ENCODE results near the gene CREM.

The CREM gene

DNA sequence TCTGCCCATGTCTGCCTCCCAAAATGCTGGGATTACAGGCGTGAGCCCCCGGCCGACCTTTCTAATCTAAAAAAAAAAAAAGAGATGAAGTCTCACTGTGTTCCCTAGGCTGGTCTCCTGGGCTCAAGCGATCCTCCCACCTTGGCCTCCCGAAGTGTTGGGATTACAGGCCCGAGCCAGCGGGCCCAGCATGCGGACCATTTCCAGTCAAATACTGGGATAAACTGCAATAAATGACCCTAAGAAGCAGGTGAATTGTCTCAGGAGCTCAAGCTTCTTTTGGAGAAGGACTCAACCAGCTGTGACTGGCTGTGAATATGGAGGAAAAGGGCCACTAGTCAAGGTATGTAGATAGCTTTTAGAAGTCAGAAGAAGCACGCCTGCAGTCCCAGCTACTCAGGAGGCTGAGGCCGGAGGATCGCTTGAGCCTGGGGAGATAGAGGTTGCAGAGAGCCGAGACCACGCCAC lies 550 bp upstream of the CREM start:
- TF ChIP-seq, protein P1, sequence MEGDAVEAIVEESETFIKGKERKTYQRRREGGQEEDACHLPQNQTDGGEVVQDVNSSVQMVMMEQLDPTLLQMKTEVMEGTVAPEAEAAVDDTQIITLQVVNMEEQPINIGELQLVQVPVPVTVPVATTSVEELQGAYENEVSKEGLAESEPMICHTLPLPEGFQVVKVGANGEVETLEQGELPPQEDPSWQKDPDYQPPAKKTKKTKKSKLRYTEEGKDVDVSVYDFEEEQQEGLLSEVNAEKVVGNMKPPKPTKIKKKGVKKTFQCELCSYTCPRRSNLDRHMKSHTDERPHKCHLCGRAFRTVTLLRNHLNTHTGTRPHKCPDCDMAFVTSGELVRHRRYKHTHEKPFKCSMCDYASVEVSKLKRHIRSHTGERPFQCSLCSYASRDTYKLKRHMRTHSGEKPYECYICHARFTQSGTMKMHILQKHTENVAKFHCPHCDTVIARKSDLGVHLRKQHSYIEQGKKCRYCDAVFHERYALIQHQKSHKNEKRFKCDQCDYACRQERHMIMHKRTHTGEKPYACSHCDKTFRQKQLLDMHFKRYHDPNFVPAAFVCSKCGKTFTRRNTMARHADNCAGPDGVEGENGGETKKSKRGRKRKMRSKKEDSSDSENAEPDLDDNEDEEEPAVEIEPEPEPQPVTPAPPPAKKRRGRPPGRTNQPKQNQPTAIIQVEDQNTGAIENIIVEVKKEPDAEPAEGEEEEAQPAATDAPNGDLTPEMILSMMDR (IDR thresholded peaks at IDR 0.05; ENCODE audit: low read depth, low read length): no peak
- no peak for TF ChIP-seq EZH2phosphoT487 (IDR thresholded peaks at IDR 0.05; ENCODE audit: low read depth)
- no peaks in the 10 kb centered on the region for H3K27me3 ChIP-seq (ENCODE audit: low read depth, low read length)
- H3K4me1 ChIP-seq (ENCODE audit: low read length): peaks cover 23% of the 10 kb centered on the region
- peak overlapping the region; percentile 89 for H3K4me3 ChIP-seq (ENCODE audit: low read length)
- H3K36me3 ChIP-seq (replicated peaks; ENCODE audit: low read depth, low read length): peaks cover 3% of the 10 kb centered on the region
- H3K27ac ChIP-seq (ENCODE audit: low read length): peak overlapping the region; percentile 55
- H4K20me1 ChIP-seq (ENCODE audit: insufficient read depth, low read length): no peaks in the 10 kb centered on the region
- H3K4me2 ChIP-seq (ENCODE audit: low read length): peak overlapping the region; percentile 72
- H3K79me2 ChIP-seq (ENCODE audit: low read length): peaks cover 20% of the 10 kb centered on the region
- peak overlapping the region; percentile 77 for H3K9ac ChIP-seq (ENCODE audit: low read length)
- H3K9me3 ChIP-seq (ENCODE audit: insufficient read depth, low read length): no peaks in the 10 kb centered on the region
- H2AFZ ChIP-seq (ENCODE audit: low read depth, low read length): peak overlapping the region; percentile 52; the same call in 1 of the 2 replicates

DNA sequence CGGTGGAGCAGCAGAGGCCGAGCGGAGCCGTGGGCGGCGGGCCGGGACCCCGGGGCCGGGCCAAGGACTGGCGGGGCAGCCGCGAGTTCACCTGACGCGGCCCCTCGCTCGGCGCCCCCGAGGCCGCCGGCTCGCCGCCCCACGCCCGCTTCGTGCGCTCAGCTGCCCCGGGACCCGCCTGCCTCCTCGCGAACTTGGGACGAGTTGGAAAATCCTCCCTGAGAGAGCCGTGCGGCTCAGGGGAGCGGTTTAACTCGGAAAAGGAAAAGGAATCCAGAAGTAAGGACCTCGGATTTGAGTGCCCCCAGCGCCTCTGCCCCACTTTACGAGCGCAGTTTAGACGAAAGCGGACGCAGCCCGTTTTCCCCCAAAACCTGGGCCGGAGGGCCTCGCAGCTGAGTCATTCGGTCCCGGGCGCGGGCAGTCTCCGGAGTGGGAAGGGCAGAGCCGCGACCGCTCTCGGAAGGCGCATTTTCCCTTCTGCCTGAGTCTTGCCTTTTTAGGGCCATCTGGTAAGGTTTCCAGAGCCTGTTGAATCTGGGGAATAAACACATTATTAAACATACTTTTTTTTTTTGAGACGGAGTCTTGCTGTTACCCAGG lies 744 bp downstream of the CREM start:
- peak overlapping the region; percentile 85 for H3K4me2 ChIP-seq (ENCODE audit: low read length)
- H3K27me3 ChIP-seq (ENCODE audit: low read depth, low read length): no peaks in the 10 kb centered on the region
- no peak for TF ChIP-seq EZH2phosphoT487 (IDR thresholded peaks at IDR 0.05; ENCODE audit: low read depth)
- TF ChIP-seq, protein P1 (IDR thresholded peaks at IDR 0.05; ENCODE audit: low read depth, low read length): no peak
- H4K20me1 ChIP-seq (ENCODE audit: insufficient read depth, low read length): no peaks in the 10 kb centered on the region
- peak overlapping the region; percentile 94 for H3K27ac ChIP-seq (ENCODE audit: low read length)
- no peak overlapping the region for H2AFZ ChIP-seq (ENCODE audit: low read depth, low read length)
- H3K36me3 ChIP-seq (replicated peaks; ENCODE audit: low read depth, low read length): peaks cover 3% of the 10 kb centered on the region
- peak overlapping the region; percentile 95 for H3K4me3 ChIP-seq (ENCODE audit: low read length)
- peaks cover 24% of the 10 kb centered on the region for H3K79me2 ChIP-seq (ENCODE audit: low read length)
- no peaks in the 10 kb centered on the region for H3K9me3 ChIP-seq (ENCODE audit: insufficient read depth, low read length)
- peak overlapping the region; percentile 98 for H3K9ac ChIP-seq (ENCODE audit: low read length)
- peaks cover 33% of the 10 kb centered on the region for H3K4me1 ChIP-seq (ENCODE audit: low read length)

DNA sequence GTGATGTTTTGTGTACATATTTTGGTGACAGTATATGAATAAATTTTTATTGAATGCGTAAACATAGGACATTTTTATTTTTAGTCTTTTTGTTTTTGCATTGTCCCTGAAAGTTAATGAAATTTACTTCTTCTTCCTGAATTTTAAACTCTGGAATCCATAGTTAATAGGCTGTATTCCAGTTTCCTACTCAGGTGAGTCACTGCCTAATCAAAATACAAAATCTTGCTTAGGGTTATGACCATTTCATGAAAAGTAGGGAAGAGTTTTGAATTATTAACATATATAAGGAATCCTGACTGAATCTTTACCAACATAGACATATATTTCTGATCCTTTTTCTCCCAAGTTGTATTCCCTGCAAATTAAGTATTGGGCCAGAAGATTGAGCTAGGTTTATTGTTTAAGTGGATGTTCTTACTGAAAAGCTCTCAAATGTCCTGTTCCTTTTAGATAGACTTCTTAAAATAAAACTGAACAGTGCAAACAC lies 2.6 kb downstream of the CREM start:
- TF ChIP-seq, protein P1 (IDR thresholded peaks at IDR 0.05; ENCODE audit: low read depth, low read length): no peak
- TF ChIP-seq EZH2phosphoT487 (IDR thresholded peaks at IDR 0.05; ENCODE audit: low read depth): no peak
- Histone ChIP-seq H3K4me2 (ENCODE audit: low read length) (no peak overlapping the region), H3K9me3 (ENCODE audit: insufficient read depth, low read length) (no peaks in the 10 kb centered on the region), H2AFZ (ENCODE audit: low read depth, low read length) (no peak overlapping the region), H3K27ac (ENCODE audit: low read length) (no peak overlapping the region), H3K36me3 (replicated peaks; ENCODE audit: low read depth, low read length) (peaks cover 3% of the 10 kb centered on the region), H3K9ac (ENCODE audit: low read length) (no peak overlapping the region), H4K20me1 (ENCODE audit: insufficient read depth, low read length) (no peaks in the 10 kb centered on the region), H3K79me2 (ENCODE audit: low read length) (peaks cover 36% of the 10 kb centered on the region), H3K27me3 (ENCODE audit: low read depth, low read length) (no peaks in the 10 kb centered on the region), H3K4me3 (ENCODE audit: low read length) (no peak overlapping the region), H3K4me1 (ENCODE audit: low read length) (peaks cover 43% of the 10 kb centered on the region)

DNA sequence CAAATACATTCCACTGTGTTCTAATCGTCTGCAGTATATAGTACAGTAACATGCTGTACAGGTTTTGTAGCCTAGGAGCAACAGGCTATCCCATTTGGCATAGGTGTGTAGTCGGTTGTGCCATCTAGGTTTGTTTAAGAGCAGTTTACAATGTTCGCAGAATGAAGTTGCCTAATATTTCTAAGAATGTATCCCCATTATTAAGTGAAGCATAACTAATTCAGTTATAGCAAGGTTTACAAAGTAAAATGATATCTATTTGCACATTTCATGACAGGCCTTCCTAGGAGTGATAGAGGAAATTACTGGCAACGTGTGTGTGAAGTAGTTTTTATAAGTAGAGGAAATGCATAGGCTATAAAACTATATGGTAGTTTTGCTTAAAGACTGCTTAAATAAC lies 4.0 kb downstream of the CREM start:
- Histone ChIP-seq H4K20me1 (ENCODE audit: insufficient read depth, low read length) (no peaks in the 10 kb centered on the region), H3K79me2 (ENCODE audit: low read length) (peaks cover 36% of the 10 kb centered on the region), H2AFZ (ENCODE audit: low read depth, low read length) (no peak overlapping the region), H3K9me3 (ENCODE audit: insufficient read depth, low read length) (no peaks in the 10 kb centered on the region), H3K4me1 (ENCODE audit: low read length) (peaks cover 46% of the 10 kb centered on the region), H3K36me3 (replicated peaks; ENCODE audit: low read depth, low read length) (peaks cover 3% of the 10 kb centered on the region), H3K4me2 (ENCODE audit: low read length) (peak overlapping the region; percentile 93), H3K27me3 (ENCODE audit: low read depth, low read length) (no peaks in the 10 kb centered on the region), H3K4me3 (ENCODE audit: low read length) (no peak overlapping the region), H3K9ac (ENCODE audit: low read length) (no peak overlapping the region), H3K27ac (ENCODE audit: low read length) (peak overlapping the region; percentile 92; the same call in 1 of the 2 replicates)
- TF ChIP-seq EZH2phosphoT487 (IDR thresholded peaks at IDR 0.05; ENCODE audit: low read depth): no peak
- TF ChIP-seq, protein P1 (IDR thresholded peaks at IDR 0.05; ENCODE audit: low read depth, low read length): no peak

Measured in OCI-LY3 (cell line).